Prostate gland (tissue), 2 donors: ENCODE results near the gene SMDT1.

Experiments used
- POLR2A ChIP-seq: fragments of 450-650 bp; IDR thresholded peaks from one replicate; pipeline ENCODE4 v1.6.1; 2016; ENCODE audit warnings: antibody characterized with exemption, mild to moderate bottlenecking
- POLR2AphosphoS5 ChIP-seq: sonication (generic); formaldehyde crosslinking; IDR thresholded peaks from one replicate; pipeline ENCODE4 v1.6.1; 2017; ENCODE audit warnings: antibody characterized with exemption
- TF ChIP-seq, protein P1 (sequence below), 4 experiments: fragments of 200-600 bp in 2 of 4; fragments of 450-650 bp in 2 of 4; sonication (generic) in 2 of 4; IDR thresholded peaks; 1 replicate in 3 of 4; 2 replicates in 1 of 4; pipeline ENCODE4 v1.5.1; 2016 to 2019; ENCODE audit warnings: antibody characterized with exemption in 4 of 4, mild to moderate bottlenecking in 2 of 4, moderate library complexity in 2 of 4

DNA sequence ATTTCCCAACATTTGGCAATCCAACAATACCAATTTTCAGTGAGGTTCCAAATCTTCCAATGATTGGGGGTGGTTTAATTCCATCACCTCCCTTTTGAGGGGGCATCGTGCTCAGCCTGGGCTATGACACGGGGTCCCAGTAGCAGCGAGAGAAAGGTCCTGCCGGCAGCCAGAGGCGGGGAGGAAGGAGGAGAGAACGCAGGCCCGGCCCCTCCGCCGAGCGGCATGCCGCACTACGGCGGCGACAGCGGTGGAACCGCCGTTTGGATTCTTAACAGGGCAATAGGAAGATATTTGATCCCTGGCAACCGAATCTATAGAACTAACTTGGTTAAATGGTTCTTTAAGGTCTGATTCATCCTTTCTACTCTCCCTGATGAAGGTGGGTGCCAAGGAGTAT lies 29.3 kb downstream of the SMDT1 start:
- TF ChIP-seq, protein P1, sequence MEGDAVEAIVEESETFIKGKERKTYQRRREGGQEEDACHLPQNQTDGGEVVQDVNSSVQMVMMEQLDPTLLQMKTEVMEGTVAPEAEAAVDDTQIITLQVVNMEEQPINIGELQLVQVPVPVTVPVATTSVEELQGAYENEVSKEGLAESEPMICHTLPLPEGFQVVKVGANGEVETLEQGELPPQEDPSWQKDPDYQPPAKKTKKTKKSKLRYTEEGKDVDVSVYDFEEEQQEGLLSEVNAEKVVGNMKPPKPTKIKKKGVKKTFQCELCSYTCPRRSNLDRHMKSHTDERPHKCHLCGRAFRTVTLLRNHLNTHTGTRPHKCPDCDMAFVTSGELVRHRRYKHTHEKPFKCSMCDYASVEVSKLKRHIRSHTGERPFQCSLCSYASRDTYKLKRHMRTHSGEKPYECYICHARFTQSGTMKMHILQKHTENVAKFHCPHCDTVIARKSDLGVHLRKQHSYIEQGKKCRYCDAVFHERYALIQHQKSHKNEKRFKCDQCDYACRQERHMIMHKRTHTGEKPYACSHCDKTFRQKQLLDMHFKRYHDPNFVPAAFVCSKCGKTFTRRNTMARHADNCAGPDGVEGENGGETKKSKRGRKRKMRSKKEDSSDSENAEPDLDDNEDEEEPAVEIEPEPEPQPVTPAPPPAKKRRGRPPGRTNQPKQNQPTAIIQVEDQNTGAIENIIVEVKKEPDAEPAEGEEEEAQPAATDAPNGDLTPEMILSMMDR (IDR thresholded peaks at IDR 0.05) = no peak
- TF ChIP-seq POLR2A (no peak), POLR2AphosphoS5 (no peak)
